Stimulated activated CD8-positive, alpha-beta memory T cell treated with anti-CD3 and anti-CD28 coated beads, Interleukin-7, amount 100 ng/mL, for 24 hours (primary cell): ENCODE data around the gene SECISBP2L.

Experiments
- DNase-seq: peaks from one replicate; pipeline ENCODE4 v3.0.0-alpha.2; 2020; ENCODE audit warnings: low read depth

Gene SECISBP2L

DNA sequence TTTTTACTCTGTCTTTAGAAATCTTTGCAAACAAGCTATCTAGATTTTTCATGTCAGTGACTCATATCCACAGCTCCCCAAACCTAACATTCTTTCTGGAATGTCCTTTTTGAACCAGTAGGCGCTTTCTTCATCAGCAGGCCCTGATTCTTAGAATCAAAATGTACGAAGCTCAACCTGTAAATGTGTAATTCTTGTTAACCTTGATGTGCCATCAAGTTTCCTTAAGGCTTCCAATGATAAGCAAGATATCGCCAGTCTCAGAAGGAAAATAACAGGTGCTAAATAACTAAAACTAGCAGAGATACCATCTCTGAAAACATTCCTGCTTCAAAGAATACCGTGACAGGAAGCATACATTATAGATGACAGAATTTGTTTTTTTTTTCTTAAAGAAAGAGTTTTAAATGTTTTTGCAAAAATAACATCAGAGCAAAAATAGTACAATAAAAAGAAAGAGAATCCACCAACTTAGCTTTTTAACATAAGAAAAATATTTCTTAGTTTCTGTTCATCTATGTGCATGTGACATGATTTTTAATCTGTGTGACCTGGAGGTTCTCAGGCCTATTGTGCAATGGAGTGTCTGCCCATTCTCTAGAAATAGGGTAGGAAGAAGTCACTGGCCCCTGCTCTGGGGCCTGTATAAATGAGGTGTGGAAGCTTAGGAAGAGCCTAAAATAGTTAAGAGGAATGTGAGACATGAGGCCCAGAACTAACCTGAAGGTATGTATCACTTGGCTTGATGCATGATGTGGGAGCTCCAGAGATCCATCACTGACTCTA, 14.7 kb upstream of the SECISBP2L start:
- no peak for DNase-seq

GRCh38 chr15:49059491-49059890, 13.2 kb upstream of the SECISBP2L start:
- DNase-seq, result no peak

- DNase-seq, result no peak
Measured at GRCh38 chr15:49058559-49058958, 12.3 kb upstream of the SECISBP2L start.

DNA sequence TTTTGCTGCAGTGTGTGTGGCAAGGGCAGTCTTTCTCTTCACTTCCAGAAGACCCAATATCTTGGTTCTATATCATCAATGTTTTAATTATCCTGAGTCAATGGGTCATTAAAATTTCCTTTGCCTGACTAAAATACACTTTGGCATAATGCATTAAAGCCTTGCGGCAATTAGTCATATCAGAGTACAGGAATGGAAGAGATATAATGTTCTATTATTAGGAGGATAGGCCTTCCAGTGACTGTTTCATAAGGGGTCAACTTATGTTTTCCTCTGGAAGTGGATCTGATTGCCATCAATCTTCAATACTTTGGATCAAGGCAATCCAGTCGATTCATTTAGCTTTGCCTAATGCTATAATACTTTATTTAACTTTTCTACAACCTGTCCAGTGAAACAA, 9.4 kb upstream of the SECISBP2L start:
- DNase-seq, result no peak

- no peak for DNase-seq
Measured at GRCh38 chr15:49052662-49053061, 6.4 kb upstream of the SECISBP2L start.

- DNase-seq, result no peak
Measured at GRCh38 chr15:49047456-49047855, 1.2 kb upstream of the SECISBP2L start.

- no peak for DNase-seq
Measured at GRCh38 chr15:49045751-49046219, 461 bp downstream of the SECISBP2L start.

GRCh38 chr15:49044766-49045606, 1.3 kb downstream of the SECISBP2L start:
- no peak for DNase-seq

DNA sequence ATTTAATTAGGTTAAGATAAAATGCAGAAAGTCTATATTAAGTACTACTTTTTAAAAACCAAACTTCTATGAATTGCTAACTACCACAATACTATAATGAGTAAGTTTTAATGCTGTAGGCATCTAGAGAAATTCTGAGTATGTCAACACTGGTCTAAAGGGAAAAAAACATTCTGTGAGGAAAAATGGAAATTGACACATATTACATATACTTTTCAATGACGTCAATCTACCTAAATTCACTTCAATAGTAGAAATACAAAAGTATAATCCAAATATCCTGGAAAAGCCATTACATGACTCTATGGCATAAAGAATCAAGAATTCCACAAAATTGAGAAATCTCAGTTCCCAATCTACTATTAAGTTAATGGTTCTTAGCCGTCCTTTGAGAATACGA, 2.2 kb downstream of the SECISBP2L start:
- DNase-seq, result no peak

- DNase-seq, result no peak
Measured at GRCh38 chr15:49042165-49042564, 4.1 kb downstream of the SECISBP2L start.

- no peak for DNase-seq
Measured at GRCh38 chr15:49041426-49041825, 4.8 kb downstream of the SECISBP2L start.

GRCh38 chr15:49040151-49040550, 6.1 kb downstream of the SECISBP2L start:
- DNase-seq, result no peak

- DNase-seq, result no peak
Measured at GRCh38 chr15:49038382-49038781, 7.9 kb downstream of the SECISBP2L start.

- DNase-seq, result no peak
Measured at GRCh38 chr15:49037546-49037940, 8.7 kb downstream of the SECISBP2L start.

DNA sequence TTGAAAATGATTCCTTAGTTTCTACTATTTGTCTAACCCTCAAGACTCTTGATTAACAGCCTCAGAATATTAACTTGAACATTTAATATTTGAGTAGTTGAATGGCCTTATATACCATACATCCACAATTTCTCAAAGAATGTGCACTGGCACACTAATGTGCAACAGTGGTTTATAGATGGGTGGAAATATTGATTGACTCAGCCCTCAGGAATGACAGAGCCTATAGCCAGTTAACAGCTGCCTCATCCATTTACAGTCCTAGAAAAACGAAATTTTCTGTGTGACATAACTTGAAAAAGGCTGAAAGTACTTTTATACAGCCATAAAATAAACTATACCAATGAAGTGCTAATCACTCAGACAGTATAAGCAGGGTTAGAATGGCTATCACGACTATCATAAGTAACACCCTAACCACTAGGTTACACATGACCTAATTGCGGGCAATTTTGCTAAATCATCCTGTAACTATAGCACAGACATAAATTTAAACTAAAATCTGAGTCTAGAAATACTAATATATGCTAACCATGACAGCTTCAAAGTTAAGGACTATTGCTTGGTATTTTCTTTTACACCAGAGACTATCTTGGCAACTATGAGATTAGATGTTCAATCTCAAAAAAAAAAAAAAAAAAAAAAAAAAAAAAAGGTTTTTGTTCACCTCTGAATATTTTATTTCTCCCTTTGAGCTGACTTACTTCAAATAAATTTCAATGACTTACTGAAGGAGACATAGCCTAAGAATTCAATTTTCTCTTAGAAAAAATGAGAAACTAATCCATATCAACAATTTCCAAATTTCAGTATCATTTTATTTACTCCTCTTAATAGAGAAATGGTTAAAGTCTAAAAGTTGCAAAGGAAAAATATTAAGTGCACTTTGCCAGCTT, 9.3 kb downstream of the SECISBP2L start:
- DNase-seq, result no peak

DNA sequence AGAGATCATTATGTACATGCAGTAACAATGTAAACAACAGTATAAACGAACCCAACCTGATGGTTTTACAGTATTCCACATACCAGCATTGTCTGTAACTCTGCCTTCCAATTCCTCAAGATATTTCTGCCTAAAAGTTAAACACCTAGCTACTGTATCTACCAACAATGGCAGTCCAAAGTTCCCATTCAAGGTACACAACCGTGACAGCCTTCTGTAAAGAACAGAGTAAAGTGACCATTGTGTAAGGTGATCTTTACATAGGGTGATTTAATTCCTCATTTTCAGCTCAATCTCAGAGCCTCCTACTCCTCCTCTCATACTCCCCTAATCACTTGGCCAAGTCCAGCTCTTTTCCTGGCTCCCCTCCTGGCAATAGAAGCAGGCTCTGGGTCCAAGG, 10.4 kb downstream of the SECISBP2L start:
- DNase-seq, result no peak

GRCh38 chr15:49032601-49033145, 13.6 kb downstream of the SECISBP2L start:
- DNase-seq, result no peak

GRCh38 chr15:49031804-49032203, 14.4 kb downstream of the SECISBP2L start:
- DNase-seq, result no peak

- no peak for DNase-seq
Measured at GRCh38 chr15:49026700-49027099, 19.5 kb downstream of the SECISBP2L start.

GRCh38 chr15:49024840-49025239, 21.4 kb downstream of the SECISBP2L start:
- DNase-seq, result no peak

DNA sequence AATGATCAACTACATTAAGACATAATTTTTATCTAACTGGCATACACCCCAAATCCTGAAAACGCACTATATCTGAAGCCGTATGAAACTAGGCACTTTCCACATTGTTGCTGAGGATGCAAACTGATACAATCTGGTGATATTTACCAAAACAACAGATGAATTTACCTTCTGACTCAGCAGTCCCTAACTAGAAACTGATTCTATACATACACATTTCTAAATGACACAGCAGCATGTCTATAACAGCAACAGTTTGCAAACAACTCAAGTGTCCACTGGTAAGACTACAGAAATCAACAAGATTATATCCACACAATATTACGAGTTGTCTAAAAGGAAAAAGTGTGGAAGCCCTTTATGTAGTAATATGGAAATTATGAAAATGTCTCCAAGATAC, 22.9 kb downstream of the SECISBP2L start:
- no peak for DNase-seq

DNA sequence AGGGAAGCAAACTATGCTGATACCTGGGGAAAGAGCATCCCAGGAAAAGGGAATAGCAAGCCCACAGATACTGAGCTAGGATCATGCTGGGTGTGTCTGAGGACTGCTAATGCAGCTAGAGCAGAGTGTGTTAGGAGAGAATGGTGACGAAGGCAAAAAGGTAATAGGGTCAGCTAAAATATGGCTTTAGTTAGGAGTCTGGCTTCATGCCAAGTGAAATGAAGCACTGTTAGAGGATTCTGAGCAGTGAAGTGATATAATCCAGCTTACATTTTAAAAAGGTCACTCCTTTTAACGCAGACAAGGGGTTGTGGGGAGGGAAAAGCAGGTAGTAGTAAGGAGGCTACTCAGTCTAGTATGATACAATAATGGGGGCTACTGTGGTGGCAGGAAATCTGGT, 30.4 kb downstream of the SECISBP2L start:
- DNase-seq, result no peak
